ENCODE measurements around the gene CFDP1. TPM values are rescaled to one million over a fixed set of nuclear protein-coding genes. Genes with fewer than 3 reads are reported as not detected.
A peak's percentile ranks its signal among the peaks of the same experiment; 100 is the strongest.

Gene CFDP1
- total and polyA plus RNA-seq, 2 of the 13 experiments (the other 11 are each of a cell fraction or from before 2014, with no cell fraction given) = 78.6 to 153 TPM

DNA sequence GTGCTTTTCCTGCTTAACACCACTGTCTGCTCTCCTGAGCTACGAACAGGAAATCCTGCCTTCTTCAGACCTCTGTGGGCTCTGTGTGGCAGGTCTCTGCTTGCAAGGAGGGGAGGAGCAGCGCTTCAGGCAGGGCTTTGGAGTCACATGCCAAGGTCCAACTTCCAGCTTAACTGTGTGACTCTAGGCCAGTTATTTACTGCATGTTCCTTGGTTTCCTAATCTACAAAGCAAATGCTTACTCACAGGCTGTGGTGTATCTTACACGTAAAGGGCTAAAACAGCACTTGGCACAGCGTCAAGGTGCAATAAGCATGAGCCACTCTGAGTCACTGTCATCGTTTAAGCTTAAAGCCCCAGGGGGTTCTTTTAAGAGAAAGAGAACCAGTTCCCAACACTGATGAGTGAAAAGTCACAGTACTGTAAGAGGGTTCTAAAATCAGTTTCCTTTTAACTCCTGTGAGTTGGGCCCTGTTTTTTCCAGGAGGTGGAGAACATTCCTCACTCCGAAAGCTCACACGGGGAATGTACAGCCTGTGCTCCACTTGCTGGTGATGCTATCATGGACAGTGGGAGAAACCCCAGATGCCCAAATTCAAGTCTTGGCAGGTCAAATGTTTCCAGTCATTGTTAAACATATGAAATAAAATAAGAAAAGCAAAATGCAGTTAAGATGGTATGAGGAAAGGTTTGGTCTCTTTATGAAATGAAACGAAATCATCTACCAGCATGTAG is 127.8 kb downstream of the CFDP1 start (continued):
- TF ChIP-seq ISX (CRISPR knock-in tag; conservative IDR thresholded peaks at IDR 0.05) (no peak), ZSCAN21 (CRISPR knock-in tag; IDR thresholded peaks at IDR 0.05; ENCODE audit: borderline replicate concordance) (peak; percentile 40), ZNF720 (CRISPR knock-in tag; IDR thresholded peaks at IDR 0.05) (no peak), TAF15 (IDR thresholded peaks at IDR 0.05; ENCODE audit: low read depth, low read length, poor library complexity, severe bottlenecking) (no peak), ZNF766 (CRISPR knock-in tag; IDR thresholded peaks at IDR 0.05; ENCODE audit: borderline replicate concordance) (peak; percentile 79; the same call in 1 of the 2 replicates), CC2D1A (CRISPR knock-in tag; IDR thresholded peaks at IDR 0.05) (no peak), SKI (IDR thresholded peaks at IDR 0.05; ENCODE audit: partially characterized antibody) (peak; percentile 62), ZFP36L1 (CRISPR knock-in tag; IDR thresholded peaks at IDR 0.05) (peak; percentile 80; the same call in 1 of the 2 replicates), RFX1 (IDR thresholded peaks at IDR 0.05) (no peak; the same call in 1 of the 2 replicates), NFKBIZ (CRISPR knock-in tag; IDR thresholded peaks at IDR 0.05) (peak; percentile 89; the same call in 1 of the 2 replicates), KAT2B (IDR thresholded peaks at IDR 0.05; ENCODE audit: borderline replicate concordance, low read depth, low read length) (no peak)
- TF ChIP-seq, protein P1, sequence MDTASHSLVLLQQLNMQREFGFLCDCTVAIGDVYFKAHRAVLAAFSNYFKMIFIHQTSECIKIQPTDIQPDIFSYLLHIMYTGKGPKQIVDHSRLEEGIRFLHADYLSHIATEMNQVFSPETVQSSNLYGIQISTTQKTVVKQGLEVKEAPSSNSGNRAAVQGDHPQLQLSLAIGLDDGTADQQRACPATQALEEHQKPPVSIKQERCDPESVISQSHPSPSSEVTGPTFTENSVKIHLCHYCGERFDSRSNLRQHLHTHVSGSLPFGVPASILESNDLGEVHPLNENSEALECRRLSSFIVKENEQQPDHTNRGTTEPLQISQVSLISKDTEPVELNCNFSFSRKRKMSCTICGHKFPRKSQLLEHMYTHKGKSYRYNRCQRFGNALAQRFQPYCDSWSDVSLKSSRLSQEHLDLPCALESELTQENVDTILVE (CRISPR knock-in tag; IDR thresholded peaks at IDR 0.05) = peak; percentile 91; the same call in 1 of the 2 replicates
- TF ChIP-seq, protein P2, sequence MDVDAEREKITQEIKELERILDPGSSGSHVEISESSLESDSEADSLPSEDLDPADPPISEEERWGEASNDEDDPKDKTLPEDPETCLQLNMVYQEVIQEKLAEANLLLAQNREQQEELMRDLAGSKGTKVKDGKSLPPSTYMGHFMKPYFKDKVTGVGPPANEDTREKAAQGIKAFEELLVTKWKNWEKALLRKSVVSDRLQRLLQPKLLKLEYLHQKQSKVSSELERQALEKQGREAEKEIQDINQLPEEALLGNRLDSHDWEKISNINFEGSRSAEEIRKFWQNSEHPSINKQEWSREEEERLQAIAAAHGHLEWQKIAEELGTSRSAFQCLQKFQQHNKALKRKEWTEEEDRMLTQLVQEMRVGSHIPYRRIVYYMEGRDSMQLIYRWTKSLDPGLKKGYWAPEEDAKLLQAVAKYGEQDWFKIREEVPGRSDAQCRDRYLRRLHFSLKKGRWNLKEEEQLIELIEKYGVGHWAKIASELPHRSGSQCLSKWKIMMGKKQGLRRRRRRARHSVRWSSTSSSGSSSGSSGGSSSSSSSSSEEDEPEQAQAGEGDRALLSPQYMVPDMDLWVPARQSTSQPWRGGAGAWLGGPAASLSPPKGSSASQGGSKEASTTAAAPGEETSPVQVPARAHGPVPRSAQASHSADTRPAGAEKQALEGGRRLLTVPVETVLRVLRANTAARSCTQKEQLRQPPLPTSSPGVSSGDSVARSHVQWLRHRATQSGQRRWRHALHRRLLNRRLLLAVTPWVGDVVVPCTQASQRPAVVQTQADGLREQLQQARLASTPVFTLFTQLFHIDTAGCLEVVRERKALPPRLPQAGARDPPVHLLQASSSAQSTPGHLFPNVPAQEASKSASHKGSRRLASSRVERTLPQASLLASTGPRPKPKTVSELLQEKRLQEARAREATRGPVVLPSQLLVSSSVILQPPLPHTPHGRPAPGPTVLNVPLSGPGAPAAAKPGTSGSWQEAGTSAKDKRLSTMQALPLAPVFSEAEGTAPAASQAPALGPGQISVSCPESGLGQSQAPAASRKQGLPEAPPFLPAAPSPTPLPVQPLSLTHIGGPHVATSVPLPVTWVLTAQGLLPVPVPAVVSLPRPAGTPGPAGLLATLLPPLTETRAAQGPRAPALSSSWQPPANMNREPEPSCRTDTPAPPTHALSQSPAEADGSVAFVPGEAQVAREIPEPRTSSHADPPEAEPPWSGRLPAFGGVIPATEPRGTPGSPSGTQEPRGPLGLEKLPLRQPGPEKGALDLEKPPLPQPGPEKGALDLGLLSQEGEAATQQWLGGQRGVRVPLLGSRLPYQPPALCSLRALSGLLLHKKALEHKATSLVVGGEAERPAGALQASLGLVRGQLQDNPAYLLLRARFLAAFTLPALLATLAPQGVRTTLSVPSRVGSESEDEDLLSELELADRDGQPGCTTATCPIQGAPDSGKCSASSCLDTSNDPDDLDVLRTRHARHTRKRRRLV (CRISPR knock-in tag; IDR thresholded peaks at IDR 0.05) = peak; percentile 91
- TF ChIP-seq, protein P3, sequence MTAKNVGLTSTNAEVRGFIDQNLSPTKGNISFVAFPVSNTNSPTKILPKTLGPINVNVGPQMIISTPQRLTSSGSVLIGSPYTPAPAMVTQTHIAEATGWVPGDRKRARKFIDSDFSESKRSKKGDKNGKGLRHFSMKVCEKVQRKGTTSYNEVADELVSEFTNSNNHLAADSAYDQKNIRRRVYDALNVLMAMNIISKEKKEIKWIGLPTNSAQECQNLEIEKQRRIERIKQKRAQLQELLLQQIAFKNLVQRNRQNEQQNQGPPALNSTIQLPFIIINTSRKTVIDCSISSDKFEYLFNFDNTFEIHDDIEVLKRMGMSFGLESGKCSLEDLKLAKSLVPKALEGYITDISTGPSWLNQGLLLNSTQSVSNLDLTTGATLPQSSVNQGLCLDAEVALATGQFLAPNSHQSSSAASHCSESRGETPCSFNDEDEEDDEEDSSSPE (CRISPR knock-in tag; IDR thresholded peaks at IDR 0.05) = peak; percentile 63
- TF ChIP-seq, protein P4, sequence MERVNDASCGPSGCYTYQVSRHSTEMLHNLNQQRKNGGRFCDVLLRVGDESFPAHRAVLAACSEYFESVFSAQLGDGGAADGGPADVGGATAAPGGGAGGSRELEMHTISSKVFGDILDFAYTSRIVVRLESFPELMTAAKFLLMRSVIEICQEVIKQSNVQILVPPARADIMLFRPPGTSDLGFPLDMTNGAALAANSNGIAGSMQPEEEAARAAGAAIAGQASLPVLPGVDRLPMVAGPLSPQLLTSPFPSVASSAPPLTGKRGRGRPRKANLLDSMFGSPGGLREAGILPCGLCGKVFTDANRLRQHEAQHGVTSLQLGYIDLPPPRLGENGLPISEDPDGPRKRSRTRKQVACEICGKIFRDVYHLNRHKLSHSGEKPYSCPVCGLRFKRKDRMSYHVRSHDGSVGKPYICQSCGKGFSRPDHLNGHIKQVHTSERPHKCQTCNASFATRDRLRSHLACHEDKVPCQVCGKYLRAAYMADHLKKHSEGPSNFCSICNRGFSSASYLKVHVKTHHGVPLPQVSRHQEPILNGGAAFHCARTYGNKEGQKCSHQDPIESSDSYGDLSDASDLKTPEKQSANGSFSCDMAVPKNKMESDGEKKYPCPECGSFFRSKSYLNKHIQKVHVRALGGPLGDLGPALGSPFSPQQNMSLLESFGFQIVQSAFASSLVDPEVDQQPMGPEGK (CRISPR knock-in tag; IDR thresholded peaks at IDR 0.05) = peak; percentile 84
- TF ChIP-seq, protein P5, sequence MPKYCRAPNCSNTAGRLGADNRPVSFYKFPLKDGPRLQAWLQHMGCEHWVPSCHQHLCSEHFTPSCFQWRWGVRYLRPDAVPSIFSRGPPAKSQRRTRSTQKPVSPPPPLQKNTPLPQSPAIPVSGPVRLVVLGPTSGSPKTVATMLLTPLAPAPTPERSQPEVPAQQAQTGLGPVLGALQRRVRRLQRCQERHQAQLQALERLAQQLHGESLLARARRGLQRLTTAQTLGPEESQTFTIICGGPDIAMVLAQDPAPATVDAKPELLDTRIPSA (CRISPR knock-in tag; IDR thresholded peaks at IDR 0.05; ENCODE audit: borderline replicate concordance) = no peak
- TF ChIP-seq, protein P6, sequence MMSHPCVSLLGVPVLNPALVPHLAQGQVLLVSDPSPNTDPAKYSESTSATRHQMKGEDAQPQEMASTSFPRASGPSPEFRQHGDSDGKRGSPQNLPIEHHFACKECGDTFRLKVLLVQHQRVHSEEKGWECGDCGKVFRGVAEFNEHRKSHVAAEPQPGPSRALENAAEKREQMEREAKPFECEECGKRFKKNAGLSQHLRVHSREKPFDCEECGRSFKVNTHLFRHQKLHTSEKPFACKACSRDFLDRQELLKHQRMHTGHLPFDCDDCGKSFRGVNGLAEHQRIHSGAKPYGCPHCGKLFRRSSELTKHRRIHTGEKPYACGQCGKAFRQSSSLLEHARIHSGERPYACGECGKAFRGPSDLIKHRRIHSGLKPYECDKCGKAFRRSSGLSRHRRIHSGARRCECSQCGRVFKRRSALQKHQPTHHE (CRISPR knock-in tag; IDR thresholded peaks at IDR 0.05; ENCODE audit: borderline replicate concordance) = no peak

All from HepG2 (cell line).